ENCODE results near the gene YAF2.

YAF2 gene

DNA sequence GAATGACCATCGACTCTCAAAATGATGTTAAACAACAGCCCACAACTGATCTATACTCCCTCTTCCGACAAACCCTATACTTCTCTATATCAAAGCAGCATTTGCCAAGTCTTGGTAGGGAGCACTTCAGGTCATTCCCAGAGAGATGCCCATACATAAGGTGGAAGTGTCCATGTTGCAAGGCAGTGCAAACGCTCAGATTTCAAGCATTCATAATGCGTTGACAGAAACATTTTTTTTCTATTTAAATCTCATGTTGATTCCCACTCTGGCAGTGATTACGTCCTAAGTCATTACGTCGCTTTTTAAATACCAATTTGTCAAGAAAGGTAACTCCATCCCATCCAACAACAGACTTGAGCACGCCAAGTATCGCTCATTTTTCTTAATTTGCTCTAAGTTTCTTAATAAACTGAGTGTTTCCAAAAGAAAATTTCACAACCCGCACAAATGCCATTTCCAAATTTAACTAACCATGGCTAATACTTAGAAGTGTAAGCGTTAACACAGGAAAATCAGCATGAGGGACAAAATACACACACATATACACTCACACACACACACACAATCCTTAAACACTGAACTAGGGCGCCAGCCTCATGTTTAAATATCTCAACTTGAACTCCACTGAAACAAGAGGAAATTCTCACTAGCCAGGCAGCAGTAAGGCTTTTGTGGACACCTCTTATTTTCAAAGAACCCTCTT, 94.4 kb downstream of the YAF2 start:
- peak; percentile 11 for DNase-seq

DNA sequence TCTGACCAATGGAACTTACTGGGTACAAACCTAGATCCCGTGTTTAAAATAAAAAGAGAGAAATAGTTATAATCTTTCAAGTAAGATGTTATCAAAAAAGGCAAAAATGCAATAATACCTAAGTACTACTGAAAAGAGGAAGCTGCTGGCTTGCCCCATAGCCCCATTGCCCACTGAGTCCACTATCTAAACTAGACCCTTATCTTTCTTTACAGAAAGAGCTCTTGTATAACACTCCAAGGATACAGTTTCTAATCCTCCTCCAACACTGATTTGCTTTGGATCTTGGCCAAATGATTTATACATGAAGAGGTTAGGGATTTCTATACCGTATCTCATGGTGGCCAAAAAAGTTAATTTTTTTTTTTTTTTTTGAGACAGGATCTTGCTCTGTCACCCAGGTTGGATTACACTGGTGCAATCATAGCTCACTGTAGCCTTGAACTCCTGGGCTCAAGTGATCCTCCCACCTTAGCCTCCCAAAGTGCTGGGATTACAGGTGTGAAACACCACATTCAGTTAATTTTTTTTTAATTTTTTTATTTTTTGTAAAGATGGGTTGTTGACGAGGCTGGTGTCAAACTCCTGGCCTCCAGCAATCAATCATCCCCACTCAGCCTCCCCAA, 96.0 kb downstream of the YAF2 start:
- no peak for DNase-seq

DNA sequence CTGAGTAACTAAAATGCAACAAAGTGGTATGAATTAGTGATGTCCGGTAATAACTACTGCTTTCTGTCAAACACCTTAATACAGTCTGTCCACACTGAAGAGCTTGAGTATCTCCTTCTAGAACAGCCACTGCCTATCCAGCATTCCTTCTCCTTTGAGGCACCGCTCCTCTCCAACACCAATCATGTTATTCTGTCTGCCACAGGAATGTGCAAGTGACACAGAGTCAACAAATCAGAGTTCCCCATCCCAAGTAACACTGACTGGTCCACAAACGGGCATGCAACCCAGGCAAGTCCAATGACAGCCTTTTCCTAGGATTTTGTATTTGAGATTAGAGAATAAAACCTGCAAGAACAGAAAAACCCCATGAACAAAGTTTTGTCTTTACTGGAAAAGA, 97.1 kb downstream of the YAF2 start:
- no peak for DNase-seq

DNA sequence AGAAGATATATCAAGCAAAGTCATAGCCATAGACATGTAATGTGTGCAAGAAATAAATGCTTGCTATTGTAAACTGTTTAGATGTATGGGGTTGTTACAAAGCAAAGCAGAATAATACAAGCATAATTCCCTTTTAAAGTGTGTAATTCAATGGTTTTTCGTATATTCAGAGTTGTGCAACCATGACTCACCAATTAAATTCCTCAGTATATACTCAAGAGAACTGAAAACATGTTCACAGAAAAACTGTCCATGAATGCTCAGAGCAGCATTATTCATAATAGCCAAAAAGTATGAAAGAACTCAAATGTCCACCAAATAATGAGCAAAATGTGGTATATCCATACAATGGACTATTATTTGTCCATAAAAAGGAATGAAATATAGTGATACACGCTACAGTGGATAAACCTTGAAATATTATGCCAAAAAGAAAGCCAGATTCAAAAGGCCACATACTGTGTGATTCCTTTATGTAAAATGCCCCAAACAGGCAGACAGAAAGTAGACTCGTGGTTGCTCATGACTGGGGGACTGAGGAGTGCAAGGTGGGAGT, 102.7 kb downstream of the YAF2 start:
- DNase-seq = no peak

DNA sequence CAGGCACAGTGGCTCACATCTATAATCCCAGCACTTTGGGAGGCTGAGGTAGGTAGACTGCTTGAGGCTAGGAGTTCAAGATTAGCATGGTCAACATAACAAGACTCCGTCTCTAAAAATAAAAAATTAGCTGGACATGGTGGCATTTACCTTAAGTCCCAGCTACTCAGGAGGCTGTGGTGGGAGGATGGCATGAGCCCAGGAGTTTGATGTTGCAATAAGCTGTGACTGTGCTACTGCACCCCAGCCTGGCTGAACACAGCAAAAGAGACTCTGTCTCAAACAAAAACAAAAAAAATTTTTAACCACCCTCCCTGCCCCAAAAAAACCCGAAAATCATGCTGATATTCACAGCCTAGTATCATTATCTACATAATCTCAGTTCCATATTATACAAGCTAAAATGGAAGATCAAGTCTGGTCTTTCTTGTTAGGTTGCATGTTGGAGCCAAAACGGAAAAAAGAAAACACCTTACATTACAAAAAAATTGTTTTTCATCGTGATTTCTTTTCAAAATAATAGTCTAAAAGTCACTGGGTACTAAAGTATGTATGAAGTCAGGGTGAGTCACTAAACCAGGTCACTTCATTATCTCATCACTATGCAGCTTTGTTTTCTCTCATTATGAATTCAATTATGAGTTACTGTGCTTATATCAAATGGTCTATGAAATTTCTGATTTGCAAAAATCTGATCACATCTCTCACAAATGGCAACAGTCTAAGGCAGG, 107.2 kb downstream of the YAF2 start:
- DNase-seq = no peak

DNA sequence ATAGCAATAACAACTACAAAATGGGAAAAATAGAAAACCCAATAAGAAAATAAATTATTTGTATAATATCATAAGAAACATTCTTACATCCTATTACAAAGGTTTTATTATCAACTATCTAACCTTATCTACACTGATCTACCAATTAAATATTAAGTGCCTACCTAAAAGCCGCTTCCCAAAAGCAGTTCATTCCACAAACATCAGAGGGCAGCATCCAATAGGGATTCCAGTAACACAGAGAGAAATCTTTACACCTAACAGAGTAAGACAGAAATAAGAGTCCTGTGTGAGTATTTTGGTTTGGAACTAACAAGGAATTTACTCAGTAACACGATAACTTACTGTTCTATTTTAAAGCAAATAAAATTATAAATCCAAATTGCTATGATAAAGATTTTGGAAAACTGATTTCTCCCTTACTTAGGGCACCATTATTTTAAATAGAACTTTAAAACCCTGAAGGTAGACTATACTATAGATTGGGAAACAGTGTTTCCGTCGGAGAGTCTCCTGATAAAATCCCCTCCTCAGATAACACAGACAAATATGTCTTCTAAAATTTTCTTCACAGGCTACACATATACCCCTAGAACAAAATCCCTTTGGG, 108.3 kb downstream of the YAF2 start:
- peak; percentile 46 for DNase-seq

DNA sequence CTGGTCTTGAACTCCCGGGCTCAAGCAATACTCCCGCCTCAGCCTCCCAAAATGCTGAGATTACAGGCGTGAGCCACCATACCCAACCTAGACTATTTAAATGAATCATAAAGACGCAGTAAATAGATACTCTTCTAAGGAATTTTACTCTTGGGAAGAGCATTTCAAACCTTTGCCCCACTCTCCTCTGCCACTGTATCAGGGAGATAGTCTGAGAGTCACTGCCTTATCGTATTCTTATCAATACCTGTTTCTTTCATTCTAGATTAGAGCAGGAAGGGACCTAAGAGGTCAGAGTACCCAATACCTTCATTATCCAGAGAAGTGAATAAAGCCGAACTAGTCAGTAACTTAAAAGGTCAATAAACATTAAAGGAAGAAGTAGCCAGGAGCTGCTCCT, 109.2 kb downstream of the YAF2 start:
- DNase-seq = no peak

DNA sequence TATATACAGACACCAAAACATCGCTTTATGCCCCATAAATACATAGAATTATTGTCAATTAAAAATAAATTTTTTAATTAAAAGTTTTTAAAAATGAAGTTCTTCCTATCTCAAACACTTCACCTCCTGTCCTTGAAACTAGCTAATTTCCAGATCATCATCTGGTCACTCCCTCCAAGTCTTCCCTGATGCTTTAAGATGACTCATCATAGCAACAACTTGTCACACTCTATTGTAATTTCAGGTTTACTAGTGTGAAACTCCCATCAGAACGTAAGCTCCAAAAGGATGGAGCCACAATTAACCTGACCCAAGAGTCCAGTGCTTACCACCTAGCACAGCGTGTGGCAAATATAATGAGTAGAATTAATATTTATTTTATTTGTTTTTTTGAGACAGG, 109.7 kb downstream of the YAF2 start:
- no peak for DNase-seq

DNA sequence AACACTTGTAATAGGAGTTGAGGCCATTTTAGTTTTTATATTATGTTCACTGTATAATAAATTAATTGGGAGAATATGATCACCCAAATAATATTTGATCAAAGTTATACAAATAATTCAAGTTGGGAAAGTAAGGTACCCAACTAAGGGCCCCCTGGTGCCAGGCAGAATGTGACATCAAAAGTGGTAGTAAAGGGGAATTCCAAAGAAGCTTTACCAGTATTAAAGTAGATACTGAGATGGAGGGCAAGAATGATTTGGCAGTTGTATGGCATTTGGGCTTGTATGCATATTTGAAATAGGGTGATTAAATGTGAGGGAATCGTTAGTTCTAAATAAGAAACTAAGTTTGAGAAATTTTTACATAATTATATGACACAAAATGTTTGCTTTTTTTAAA, 111.1 kb downstream of the YAF2 start:
- no peak for DNase-seq

DNA sequence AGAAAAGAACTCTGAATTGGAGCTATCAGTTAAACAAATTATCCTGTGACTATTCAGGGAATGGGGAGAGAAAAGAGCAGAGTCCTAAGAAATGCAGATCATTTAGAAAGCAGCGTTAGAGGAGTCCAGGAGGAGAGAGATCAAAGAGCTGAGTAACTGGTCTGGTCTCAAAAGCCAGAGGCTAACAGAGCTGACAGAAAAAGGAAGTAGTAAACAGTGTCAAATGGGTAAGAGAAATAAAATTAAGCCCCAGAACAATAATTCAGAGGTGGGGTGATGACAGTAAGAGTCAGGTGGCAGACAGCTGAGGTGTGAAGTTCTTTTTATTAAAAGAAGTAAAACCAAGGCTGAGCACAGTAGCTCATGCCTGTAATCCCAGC, 112.7 kb downstream of the YAF2 start:
- no peak for DNase-seq

DNA sequence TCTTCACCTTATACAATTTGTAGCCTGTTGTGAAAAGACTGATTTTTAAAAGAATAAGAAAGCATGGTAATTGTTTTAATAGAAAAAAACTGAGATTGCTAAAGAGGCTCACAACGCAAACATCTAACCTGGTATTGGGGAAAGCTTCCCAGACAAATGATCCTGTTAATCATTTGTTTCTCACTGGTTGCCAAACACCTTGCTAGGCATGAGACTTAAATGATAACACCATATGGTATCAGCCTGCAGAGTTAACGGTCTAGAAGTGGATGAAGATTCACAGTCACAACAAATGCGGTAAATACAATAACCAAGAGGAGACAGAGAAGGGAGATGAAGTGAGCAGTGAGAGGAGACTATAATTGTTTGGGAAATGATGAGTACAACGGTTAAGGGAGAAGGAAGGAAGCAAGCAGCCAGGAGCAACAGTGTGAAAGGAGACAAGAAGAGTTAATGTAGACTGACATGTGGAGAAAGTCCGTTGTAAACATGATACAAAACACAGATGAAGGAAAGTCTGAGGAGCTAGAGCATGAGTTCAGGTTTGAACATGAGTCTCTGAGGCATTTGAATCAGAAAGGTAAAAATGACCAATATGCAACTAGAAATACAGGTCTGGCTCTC, 113.2 kb downstream of the YAF2 start:
- no peak for DNase-seq

DNA sequence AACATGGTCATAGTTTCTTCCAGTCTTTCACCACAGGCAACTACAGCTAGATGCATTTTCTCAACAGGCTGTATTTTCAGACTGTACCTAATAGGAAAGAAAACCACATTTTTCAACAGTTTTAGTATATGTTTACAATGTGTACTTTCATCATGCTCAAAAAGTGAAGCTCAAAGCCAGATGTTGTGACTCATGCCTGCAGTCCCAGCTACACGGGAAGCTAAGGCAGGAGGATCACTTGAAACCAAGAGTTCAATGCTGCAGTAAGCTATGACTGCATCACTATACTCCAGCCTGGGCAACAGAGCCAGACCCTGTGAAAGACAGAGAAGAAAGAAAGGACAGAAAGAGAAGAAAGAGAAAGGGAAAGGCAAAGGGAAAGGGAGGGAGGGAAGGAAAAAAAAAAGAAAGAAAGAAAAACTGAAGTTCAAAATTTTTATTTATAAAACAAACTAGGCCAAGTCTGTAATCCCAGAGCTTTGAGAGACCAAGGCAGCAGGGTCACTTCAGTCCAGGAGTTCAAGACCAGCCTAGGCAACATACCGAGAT, 118.9 kb downstream of the YAF2 start:
- DNase-seq = no peak

DNA sequence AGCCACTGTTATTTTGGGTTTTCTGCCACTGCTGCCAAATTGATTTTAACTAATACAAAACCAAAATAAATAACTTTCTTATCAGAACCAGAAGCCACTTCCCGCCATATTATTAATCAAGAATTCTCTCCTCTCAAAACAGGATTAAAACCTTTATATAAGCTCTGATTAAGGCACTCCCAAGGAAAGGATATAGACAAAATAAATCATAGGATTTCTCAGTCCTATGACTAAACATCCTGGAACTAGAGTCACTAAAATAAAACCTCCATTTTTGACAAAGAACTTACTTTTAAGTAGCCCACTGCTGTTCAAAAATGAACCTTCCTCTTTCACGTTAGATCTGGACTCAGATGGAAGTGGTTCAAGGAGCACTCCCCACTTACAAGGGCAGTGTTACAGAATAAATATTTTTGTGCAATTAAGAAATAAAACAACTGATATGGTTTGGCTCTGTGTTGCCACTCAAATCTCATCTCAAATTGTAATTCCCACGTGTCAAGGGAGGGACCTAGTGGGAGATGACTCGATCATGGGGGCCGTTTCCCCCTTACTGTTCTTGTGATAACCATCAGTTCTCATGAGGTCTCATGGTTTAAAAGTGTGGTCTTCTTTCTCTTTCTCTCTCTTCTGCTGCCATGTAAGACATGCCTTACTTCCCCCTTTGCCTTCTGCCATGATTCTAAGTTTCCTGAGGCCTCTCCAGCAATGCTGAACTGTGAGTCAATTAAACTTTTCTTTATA, 119.7 kb downstream of the YAF2 start:
- no peak for DNase-seq

DNA sequence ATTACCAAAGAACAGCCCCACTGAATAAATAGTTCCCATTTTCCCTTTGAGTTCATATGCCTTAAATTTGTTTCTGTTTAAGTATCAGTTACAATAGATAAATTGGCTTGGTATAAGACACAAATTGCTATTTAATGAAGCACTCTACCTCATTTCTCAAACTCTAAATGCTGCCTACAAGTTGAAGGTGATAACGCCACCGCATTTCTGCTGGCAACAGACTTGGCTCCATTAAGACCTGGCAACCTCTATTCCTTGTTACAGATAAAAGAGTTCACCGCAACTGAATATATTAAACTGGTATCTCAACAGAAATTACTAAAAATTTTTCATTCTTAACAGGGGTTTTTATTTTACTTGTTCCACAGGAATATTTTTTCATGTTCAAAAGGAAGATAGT, 129.0 kb downstream of the YAF2 start:
- DNase-seq = no peak
